Measurements from ENCODE around the gene SLC25A39. TPM values are rescaled to one million over a fixed set of nuclear protein-coding genes. Genes with fewer than 3 reads are reported as not detected.

SLC25A39 gene
- total and polyA plus RNA-seq, 9 of the 15 experiments (the other 6 are each of a cell fraction or from before 2014, with no cell fraction given), result 4.8 to 267 (median 140) TPM

GRCh38 chr17:44287651-44288050, 37.0 kb downstream of the SLC25A39 start (continued):
- TF ChIP-seq, protein P1, sequence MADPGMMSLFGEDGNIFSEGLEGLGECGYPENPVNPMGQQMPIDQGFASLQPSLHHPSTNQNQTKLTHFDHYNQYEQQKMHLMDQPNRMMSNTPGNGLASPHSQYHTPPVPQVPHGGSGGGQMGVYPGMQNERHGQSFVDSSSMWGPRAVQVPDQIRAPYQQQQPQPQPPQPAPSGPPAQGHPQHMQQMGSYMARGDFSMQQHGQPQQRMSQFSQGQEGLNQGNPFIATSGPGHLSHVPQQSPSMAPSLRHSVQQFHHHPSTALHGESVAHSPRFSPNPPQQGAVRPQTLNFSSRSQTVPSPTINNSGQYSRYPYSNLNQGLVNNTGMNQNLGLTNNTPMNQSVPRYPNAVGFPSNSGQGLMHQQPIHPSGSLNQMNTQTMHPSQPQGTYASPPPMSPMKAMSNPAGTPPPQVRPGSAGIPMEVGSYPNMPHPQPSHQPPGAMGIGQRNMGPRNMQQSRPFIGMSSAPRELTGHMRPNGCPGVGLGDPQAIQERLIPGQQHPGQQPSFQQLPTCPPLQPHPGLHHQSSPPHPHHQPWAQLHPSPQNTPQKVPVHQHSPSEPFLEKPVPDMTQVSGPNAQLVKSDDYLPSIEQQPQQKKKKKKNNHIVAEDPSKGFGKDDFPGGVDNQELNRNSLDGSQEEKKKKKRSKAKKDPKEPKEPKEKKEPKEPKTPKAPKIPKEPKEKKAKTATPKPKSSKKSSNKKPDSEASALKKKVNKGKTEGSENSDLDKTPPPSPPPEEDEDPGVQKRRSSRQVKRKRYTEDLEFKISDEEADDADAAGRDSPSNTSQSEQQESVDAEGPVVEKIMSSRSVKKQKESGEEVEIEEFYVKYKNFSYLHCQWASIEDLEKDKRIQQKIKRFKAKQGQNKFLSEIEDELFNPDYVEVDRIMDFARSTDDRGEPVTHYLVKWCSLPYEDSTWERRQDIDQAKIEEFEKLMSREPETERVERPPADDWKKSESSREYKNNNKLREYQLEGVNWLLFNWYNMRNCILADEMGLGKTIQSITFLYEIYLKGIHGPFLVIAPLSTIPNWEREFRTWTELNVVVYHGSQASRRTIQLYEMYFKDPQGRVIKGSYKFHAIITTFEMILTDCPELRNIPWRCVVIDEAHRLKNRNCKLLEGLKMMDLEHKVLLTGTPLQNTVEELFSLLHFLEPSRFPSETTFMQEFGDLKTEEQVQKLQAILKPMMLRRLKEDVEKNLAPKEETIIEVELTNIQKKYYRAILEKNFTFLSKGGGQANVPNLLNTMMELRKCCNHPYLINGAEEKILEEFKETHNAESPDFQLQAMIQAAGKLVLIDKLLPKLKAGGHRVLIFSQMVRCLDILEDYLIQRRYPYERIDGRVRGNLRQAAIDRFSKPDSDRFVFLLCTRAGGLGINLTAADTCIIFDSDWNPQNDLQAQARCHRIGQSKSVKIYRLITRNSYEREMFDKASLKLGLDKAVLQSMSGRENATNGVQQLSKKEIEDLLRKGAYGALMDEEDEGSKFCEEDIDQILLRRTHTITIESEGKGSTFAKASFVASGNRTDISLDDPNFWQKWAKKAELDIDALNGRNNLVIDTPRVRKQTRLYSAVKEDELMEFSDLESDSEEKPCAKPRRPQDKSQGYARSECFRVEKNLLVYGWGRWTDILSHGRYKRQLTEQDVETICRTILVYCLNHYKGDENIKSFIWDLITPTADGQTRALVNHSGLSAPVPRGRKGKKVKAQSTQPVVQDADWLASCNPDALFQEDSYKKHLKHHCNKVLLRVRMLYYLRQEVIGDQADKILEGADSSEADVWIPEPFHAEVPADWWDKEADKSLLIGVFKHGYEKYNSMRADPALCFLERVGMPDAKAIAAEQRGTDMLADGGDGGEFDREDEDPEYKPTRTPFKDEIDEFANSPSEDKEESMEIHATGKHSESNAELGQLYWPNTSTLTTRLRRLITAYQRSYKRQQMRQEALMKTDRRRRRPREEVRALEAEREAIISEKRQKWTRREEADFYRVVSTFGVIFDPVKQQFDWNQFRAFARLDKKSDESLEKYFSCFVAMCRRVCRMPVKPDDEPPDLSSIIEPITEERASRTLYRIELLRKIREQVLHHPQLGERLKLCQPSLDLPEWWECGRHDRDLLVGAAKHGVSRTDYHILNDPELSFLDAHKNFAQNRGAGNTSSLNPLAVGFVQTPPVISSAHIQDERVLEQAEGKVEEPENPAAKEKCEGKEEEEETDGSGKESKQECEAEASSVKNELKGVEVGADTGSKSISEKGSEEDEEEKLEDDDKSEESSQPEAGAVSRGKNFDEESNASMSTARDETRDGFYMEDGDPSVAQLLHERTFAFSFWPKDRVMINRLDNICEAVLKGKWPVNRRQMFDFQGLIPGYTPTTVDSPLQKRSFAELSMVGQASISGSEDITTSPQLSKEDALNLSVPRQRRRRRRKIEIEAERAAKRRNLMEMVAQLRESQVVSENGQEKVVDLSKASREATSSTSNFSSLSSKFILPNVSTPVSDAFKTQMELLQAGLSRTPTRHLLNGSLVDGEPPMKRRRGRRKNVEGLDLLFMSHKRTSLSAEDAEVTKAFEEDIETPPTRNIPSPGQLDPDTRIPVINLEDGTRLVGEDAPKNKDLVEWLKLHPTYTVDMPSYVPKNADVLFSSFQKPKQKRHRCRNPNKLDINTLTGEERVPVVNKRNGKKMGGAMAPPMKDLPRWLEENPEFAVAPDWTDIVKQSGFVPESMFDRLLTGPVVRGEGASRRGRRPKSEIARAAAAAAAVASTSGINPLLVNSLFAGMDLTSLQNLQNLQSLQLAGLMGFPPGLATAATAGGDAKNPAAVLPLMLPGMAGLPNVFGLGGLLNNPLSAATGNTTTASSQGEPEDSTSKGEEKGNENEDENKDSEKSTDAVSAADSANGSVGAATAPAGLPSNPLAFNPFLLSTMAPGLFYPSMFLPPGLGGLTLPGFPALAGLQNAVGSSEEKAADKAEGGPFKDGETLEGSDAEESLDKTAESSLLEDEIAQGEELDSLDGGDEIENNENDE (IDR thresholded peaks at IDR 0.05; ENCODE audit: low read depth, low read length), result no peak
- no peak for TF ChIP-seq ZNF274 (IDR thresholded peaks at IDR 0.05; ENCODE audit: borderline replicate concordance, low read depth, low read length)
